ENCODE measurements around the gene TRMT6. TPM values are rescaled to one million over a fixed set of nuclear protein-coding genes. Genes with fewer than 3 reads are reported as not detected.

The TRMT6 gene, protein sequence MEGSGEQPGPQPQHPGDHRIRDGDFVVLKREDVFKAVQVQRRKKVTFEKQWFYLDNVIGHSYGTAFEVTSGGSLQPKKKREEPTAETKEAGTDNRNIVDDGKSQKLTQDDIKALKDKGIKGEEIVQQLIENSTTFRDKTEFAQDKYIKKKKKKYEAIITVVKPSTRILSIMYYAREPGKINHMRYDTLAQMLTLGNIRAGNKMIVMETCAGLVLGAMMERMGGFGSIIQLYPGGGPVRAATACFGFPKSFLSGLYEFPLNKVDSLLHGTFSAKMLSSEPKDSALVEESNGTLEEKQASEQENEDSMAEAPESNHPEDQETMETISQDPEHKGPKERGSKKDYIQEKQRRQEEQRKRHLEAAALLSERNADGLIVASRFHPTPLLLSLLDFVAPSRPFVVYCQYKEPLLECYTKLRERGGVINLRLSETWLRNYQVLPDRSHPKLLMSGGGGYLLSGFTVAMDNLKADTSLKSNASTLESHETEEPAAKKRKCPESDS
- total RNA-seq: 5.4 and 5.9 TPM in 2 replicates

DNA sequence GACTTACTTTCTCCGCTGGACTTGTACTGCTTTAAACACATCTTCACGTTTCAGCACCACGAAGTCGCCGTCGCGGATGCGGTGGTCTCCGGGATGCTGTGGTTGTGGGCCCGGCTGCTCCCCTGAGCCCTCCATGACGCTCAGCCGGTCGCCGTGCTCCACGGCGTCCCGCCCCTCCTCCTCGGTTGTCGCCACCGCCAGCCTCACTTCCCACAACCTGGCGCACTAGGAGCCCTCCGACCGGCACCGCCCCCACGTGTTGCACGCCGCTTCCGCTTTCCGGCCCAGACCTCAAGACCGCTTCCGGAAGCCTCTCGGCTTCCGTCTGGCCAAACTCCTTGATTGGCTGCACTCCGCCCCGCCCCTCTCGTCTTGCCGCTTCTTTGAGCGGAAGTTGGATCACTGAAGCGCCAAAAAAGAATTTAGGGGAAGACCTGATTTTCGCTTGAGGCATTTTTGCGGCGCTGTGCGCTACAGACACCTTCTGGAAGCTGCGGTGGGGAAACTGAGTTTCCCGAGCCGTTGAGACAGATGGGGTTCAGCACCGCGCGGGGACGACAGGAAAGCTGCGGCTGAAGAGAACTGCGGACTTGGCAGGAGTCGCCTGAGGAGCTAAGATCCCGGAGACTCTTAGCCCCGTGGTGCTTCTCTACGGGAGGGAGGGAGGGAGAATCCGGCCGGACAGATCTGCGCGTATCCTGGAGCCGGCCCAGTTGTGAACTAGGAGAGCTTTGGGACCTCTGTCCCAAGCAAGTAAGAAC is at the start of gene TRMT6, which contains the start of gene MCM8:
TRMT6 (minus strand) TSS at position 263 of the 761 bp plus-strand sequence; CDS start at position 135, 128 bp downstream.
MCM8 (plus strand) TSS at position 382 of the 761 bp plus-strand sequence. CDS start 1,364 bp downstream, outside the sequence.
- DNase-seq (ENCODE audit: insufficient read length, low spot score, missing footprints): peak; percentile 95
- H3K27me3 ChIP-seq (ENCODE audit: insufficient read depth, low read length): no peaks in the 10 kb centered on the region
- peaks cover 43% of the 10 kb centered on the region for H3K79me2 ChIP-seq (ENCODE audit: insufficient read depth, low read length)
- no peaks in the 10 kb centered on the region for H3K9me3 ChIP-seq (ENCODE audit: low read depth, low read length)
- H3K4me1 ChIP-seq (ENCODE audit: insufficient read depth, low read length): peaks cover 15% of the 10 kb centered on the region
- H3K4me2 ChIP-seq (ENCODE audit: insufficient read depth, low read length): peak within 1 kb of the TSS; percentile 95
- H2AFZ ChIP-seq (ENCODE audit: low read length): peak within 1 kb of the TSS; percentile 97
- peaks cover 13% of the 10 kb centered on the region for H3K36me3 ChIP-seq (ENCODE audit: insufficient read depth, low read length)
- H3K27ac ChIP-seq (ENCODE audit: low read depth, low read length): peak within 1 kb of the TSS; percentile 74
- no peaks in the 10 kb centered on the region for H4K20me1 ChIP-seq (ENCODE audit: insufficient read depth, low read length)
- H3K4me3 ChIP-seq (ENCODE audit: insufficient read depth, low read length): peak within 1 kb of the TSS; percentile 92
- no peak for TF ChIP-seq CTCF (IDR thresholded peaks at IDR 0.05; ENCODE audit: extremely low read depth, low read depth, low read length)

GRCh38 chr20:5999783-6000182 is 49.5 kb upstream of the TRMT6 start:
- no peak overlapping the region for H3K4me3 ChIP-seq (ENCODE audit: insufficient read depth, low read length)
- H3K9me3 ChIP-seq (ENCODE audit: low read depth, low read length): no peaks in the 10 kb centered on the region
- TF ChIP-seq CTCF (IDR thresholded peaks at IDR 0.05; ENCODE audit: extremely low read depth, low read depth, low read length): no peak
- H2AFZ ChIP-seq (ENCODE audit: low read length): no peak overlapping the region
- H4K20me1 ChIP-seq (ENCODE audit: insufficient read depth, low read length): no peaks in the 10 kb centered on the region
- no peaks in the 10 kb centered on the region for H3K27me3 ChIP-seq (ENCODE audit: insufficient read depth, low read length)
- no peaks in the 10 kb centered on the region for H3K79me2 ChIP-seq (ENCODE audit: insufficient read depth, low read length)
- no peak overlapping the region for H3K27ac ChIP-seq (ENCODE audit: low read depth, low read length)
- no peak for DNase-seq (ENCODE audit: insufficient read length, low spot score, missing footprints)
- H3K4me1 ChIP-seq (ENCODE audit: insufficient read depth, low read length): no peaks in the 10 kb centered on the region
- H3K4me2 ChIP-seq (ENCODE audit: insufficient read depth, low read length): no peak overlapping the region
- no peaks in the 10 kb centered on the region for H3K36me3 ChIP-seq (ENCODE audit: insufficient read depth, low read length)

DNA sequence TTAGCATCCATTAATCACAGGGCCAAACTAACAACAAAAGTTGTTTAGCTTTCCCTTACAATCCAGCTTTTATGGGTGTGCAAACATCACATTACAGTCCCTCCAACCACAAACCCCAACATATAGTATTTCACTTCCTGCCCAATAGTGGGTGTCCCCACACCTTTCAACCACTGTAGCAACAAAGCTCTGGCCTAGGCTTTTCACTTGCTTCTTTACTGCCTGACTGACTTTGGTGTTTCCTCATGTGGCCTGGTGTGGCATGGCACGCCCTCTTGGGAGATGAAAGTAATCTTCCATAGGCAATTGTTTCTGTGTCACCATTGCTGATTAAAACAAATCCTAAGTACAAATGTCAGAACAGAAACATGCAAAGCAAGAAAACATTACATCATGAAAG is 46.4 kb upstream of the TRMT6 start:
- Histone ChIP-seq H3K27ac (ENCODE audit: low read depth, low read length) (no peak overlapping the region), H3K4me1 (ENCODE audit: insufficient read depth, low read length) (peaks cover 2% of the 10 kb centered on the region), H2AFZ (ENCODE audit: low read length) (no peak overlapping the region), H4K20me1 (ENCODE audit: insufficient read depth, low read length) (no peaks in the 10 kb centered on the region), H3K36me3 (ENCODE audit: insufficient read depth, low read length) (peaks cover 3% of the 10 kb centered on the region), H3K4me2 (ENCODE audit: insufficient read depth, low read length) (no peak overlapping the region), H3K9me3 (ENCODE audit: low read depth, low read length) (no peaks in the 10 kb centered on the region), H3K4me3 (ENCODE audit: insufficient read depth, low read length) (no peak overlapping the region), H3K79me2 (ENCODE audit: insufficient read depth, low read length) (no peaks in the 10 kb centered on the region), H3K27me3 (ENCODE audit: insufficient read depth, low read length) (no peaks in the 10 kb centered on the region)
- no peak for DNase-seq (ENCODE audit: insufficient read length, low spot score, missing footprints)
- TF ChIP-seq CTCF (IDR thresholded peaks at IDR 0.05; ENCODE audit: extremely low read depth, low read depth, low read length): no peak

Data from osteoblast (primary cell).